ENCODE data around the gene UNKL. TPM values are rescaled to one million over a fixed set of nuclear protein-coding genes. Genes with fewer than 3 reads are reported as not detected.

UNKL gene, protein sequence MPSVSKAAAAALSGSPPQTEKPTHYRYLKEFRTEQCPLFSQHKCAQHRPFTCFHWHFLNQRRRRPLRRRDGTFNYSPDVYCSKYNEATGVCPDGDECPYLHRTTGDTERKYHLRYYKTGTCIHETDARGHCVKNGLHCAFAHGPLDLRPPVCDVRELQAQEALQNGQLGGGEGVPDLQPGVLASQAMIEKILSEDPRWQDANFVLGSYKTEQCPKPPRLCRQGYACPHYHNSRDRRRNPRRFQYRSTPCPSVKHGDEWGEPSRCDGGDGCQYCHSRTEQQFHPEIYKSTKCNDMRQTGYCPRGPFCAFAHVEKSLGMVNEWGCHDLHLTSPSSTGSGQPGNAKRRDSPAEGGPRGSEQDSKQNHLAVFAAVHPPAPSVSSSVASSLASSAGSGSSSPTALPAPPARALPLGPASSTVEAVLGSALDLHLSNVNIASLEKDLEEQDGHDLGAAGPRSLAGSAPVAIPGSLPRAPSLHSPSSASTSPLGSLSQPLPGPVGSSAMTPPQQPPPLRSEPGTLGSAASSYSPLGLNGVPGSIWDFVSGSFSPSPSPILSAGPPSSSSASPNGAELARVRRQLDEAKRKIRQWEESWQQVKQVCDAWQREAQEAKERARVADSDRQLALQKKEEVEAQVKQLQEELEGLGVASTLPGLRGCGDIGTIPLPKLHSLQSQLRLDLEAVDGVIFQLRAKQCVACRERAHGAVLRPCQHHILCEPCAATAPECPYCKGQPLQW
- total RNA-seq: 7.9 and 8.2 TPM in 2 replicates

GRCh38 chr16:1414532-1415260 lies at the start of gene UNKL:
Gene UNKL, minus strand, starts transcription at chr16:1414704. Its CDS starts 13 bp downstream, at chr16:1414691.

DNA sequence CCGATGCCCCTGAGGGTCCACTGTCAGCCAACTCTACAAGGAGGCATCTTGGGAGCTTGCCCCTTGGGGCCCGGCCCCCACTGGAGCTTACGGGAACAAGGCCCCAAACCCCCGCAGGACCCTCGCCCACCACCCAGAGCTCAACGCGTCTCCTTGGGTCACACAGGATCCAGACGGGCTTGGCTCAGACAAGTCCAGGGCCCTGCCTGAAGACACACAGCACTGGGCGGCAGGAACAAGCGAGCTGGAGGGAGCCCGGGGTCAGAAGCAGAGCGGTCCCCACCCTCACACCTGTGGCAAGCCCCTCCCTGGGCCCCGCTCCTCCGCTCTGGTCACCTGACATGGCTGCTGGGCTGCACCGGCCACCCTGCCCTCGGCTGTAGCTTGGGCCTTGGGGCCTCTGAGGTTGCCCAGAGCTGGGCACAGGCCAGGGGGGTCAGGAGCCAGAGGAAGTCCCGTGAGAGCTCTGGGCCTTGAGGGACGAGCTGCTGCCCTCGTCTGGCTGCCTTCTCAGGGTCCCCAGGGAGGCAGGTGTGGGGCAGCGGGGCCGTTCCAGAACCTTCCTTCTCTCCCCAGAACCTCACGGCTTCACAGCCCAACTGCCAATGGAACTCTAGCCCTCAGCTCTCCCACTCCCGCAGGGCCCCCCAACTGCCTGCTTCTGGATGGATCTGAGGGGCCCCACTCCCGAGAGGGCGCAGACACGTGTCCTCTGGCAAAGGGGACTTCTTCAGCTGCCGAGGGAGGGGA lies 29.7 kb upstream of the UNKL start, which contains the start of gene CCDC154:
CCDC154 (minus strand) TSS at position 577 of the 750 bp plus-strand sequence; CDS start at position 343, 234 bp downstream.

DNA sequence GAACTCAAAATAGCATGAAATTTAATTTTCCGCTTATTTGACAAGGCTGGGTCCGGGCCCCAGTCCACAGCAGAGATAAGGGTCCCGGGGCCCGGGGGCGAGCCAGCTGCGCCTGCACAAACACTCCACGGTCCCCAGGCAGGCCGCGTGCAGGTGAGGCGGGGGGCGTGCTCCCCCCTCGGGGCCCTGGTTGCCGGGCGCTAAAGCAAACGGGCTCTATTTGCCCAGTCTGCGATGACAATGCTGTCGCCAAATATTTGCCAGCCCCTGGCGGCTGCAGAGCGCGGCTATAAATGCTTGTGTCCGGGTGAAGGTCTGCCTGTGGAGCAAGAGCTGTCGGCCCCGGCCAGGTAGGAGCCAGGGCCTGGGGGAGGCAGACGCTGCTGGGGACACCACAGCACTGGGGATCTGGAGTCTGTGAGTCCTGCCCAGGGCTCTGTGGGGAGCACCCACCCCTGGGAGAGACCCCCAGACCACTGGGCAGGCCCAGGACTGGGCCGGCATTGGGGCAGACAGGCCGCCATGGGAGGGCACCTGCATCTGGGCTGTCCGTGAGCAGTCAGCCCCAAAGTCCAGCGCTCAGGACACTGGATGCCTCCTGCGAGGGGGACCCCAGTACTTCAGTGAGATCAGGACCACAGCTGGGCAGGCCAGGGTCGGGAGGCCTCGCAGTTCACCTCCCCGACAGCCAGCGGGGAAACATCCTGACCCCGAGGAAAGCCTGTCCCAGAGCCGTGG lies 16.4 kb upstream of the UNKL start, which contains the start of gene PERCC1:
PERCC1 (plus strand) TSS at position 320 of the 738 bp plus-strand sequence. CDS start 1,516 bp downstream, outside the sequence.

DNA sequence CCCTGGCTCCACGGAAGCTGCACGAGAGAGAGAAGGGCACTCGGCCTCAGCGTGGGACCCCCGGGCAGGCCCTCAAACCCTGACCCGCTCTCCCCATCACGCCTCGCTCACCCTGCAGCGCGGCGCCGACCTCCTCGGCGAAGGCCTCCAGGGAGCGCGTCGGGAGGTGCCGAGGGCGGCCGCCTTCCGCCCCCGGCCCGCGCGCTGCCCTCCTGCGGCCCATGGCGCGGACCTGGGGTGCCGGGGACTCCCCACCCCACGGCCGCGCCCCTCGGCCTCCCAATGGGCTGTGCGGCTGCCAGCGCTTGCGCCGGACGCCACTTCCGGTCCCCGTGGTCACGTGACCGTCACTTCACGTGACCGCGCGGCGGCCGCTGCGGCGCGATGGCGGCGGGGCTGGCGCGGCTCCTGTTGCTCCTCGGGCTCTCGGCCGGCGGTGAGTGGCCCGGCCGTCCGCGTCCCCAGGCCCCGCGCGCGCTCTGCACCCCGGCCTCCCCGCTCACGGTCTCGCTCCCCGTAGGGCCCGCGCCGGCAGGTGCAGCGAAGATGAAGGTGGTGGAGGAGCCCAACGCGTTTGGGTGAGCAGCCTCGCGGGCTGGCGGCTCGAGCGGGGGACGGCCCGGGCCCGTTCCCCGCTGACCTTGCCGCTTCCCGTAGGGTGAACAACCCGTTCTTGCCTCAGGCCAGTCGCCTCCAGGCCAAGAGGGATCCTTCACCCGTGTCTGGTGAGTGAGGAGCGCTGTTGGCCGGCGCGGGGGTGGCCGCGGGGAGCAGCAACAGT lies 62.7 kb downstream of the UNKL start, which contains the start of the genes GNPTG and TSR3:
GNPTG (plus strand) TSS at position 350 of the 781 bp plus-strand sequence; CDS start at position 385, 35 bp downstream.
TSR3 (minus strand) TSS at position 297 of the 781 bp plus-strand sequence; CDS start at position 223, 74 bp downstream.

GRCh38 chr16:1333149-1333812 lies 81.2 kb downstream of the UNKL start, which contains the start of gene BAIAP3:
Gene BAIAP3, plus strand, starts transcription at chr16:1333645. Its CDS starts 4,905 bp downstream, at chr16:1338550.

Other genes with a start within 250 kb of the UNKL start
- 0.37 TPM in 1 of 2 replicates, not detected in the other for gene TPSG1, start 189.4 kb downstream of the UNKL start, total RNA-seq
- not detected in 2 replicates for gene TPSB2, start 184.5 kb downstream of the UNKL start, total RNA-seq
- gene TPSAB1, start 174.0 kb downstream of the UNKL start, total RNA-seq: not detected in 2 replicates
- gene TPSD1, start 158.6 kb downstream of the UNKL start, total RNA-seq: not detected in 2 replicates
- 56.1 and 85.5 TPM in 2 replicates for gene UBE2I, start 105.1 kb downstream of the UNKL start, total RNA-seq
- 0.12 and 0.33 TPM in 2 replicates for gene BAIAP3, start 81.1 kb downstream of the UNKL start, total RNA-seq
- 102 and 105 TPM in 2 replicates for gene TSR3, start 62.8 kb downstream of the UNKL start, total RNA-seq
- 25.1 and 47.0 TPM in 2 replicates for gene GNPTG, start 62.8 kb downstream of the UNKL start, total RNA-seq
- gene UQCC4, start 6.0 kb upstream of the UNKL start, total RNA-seq: 16.9 and 18.9 TPM in 2 replicates
- not detected in 2 replicates for gene PERCC1, start 16.4 kb upstream of the UNKL start, total RNA-seq
- gene CCDC154, start 29.9 kb upstream of the UNKL start, total RNA-seq: 0.22 and 0.25 TPM in 2 replicates
- gene CLCN7, start 60.3 kb upstream of the UNKL start, total RNA-seq: 64.7 and 110 TPM in 2 replicates
- under 0.01 and 0.11 TPM in 2 replicates for gene PTX4, start 74.2 kb upstream of the UNKL start, total RNA-seq
- 22.9 and 28.9 TPM in 2 replicates for gene TELO2, start 78.7 kb upstream of the UNKL start, total RNA-seq
- gene TMEM204, start 119.0 kb upstream of the UNKL start, total RNA-seq: 4.8 and 7.2 TPM in 2 replicates
- gene IFT140, start 197.4 kb upstream of the UNKL start, total RNA-seq: 27.2 and 42.7 TPM in 2 replicates
- gene CRAMP1, start 197.7 kb upstream of the UNKL start, total RNA-seq: 7.7 and 8.4 TPM in 2 replicates